Cerebellar nuclear complex (tissue), 1 donor: ENCODE measurements around the gene PDE8B.

Source experiments
- DNase-seq, 2 experiments: peaks; one replicate each; lab custom pipeline; 2025; lab: John Stamatoyannopoulos, UW

The PDE8B gene

GRCh38 chr5:77319117-77319804 lies 108.8 kb downstream of the PDE8B start:
- no peak for DNase-seq

GRCh38 chr5:77321793-77322394 lies 111.4 kb downstream of the PDE8B start:
- DNase-seq = no peak

GRCh38 chr5:77322406-77322805 lies 111.9 kb downstream of the PDE8B start:
- no peak for DNase-seq

GRCh38 chr5:77325921-77326541 lies 115.6 kb downstream of the PDE8B start:
- no peak for DNase-seq

- DNase-seq = no peak
Measured at GRCh38 chr5:77326986-77327734, 116.7 kb downstream of the PDE8B start.

GRCh38 chr5:77328930-77329647 lies 118.6 kb downstream of the PDE8B start:
- no peak for DNase-seq

- no peak for DNase-seq
Measured at GRCh38 chr5:77329664-77330430, 119.4 kb downstream of the PDE8B start.

GRCh38 chr5:77333036-77333435 lies 122.6 kb downstream of the PDE8B start:
- no peak for DNase-seq

- no peak for DNase-seq
Measured at GRCh38 chr5:77333451-77334123, 123.1 kb downstream of the PDE8B start.

GRCh38 chr5:77337246-77337645 lies 126.8 kb downstream of the PDE8B start:
- no peak for DNase-seq

GRCh38 chr5:77337686-77338085 lies 127.2 kb downstream of the PDE8B start:
- DNase-seq = no peak

GRCh38 chr5:77339337-77339890 lies 128.9 kb downstream of the PDE8B start:
- DNase-seq = no peak

GRCh38 chr5:77343165-77343564 lies 132.7 kb downstream of the PDE8B start:
- no peak for DNase-seq

- DNase-seq = no peak
Measured at GRCh38 chr5:77347435-77348098, 137.1 kb downstream of the PDE8B start.

GRCh38 chr5:77353251-77353650 lies 142.8 kb downstream of the PDE8B start:
- no peak for DNase-seq

- no peak for DNase-seq
Measured at GRCh38 chr5:77354454-77354853, 144.0 kb downstream of the PDE8B start.

GRCh38 chr5:77355080-77355479 lies 144.6 kb downstream of the PDE8B start:
- no peak for DNase-seq

GRCh38 chr5:77355751-77356150 lies 145.3 kb downstream of the PDE8B start:
- DNase-seq = no peak

- no peak for DNase-seq
Measured at GRCh38 chr5:77356740-77357139, 146.3 kb downstream of the PDE8B start.
